LNCaP clone FGC (cell line): ENCODE measurements around the gene ASTN1.

ENCODE experiments used
- DNase-seq: peaks from one replicate; pipeline ENCODE4 v3.0.0-alpha.2; 2011; ENCODE audit warnings: low read depth
- H3K4me3 ChIP-seq: 2 replicates; pipeline ENCODE4 v1.5.1; 2011; ENCODE audit warnings: mild to moderate bottlenecking, low read depth, low read length, control low read depth
- TF ChIP-seq, protein P1 (sequence below): IDR thresholded peaks from 2 replicates; pipeline ENCODE4 v1.5.1; 2012; ENCODE audit warnings: mild to moderate bottlenecking; ENCODE audit not compliant: control insufficient read depth, insufficient read depth; ENCODE audit errors: extremely low read depth

ASTN1 gene

DNA sequence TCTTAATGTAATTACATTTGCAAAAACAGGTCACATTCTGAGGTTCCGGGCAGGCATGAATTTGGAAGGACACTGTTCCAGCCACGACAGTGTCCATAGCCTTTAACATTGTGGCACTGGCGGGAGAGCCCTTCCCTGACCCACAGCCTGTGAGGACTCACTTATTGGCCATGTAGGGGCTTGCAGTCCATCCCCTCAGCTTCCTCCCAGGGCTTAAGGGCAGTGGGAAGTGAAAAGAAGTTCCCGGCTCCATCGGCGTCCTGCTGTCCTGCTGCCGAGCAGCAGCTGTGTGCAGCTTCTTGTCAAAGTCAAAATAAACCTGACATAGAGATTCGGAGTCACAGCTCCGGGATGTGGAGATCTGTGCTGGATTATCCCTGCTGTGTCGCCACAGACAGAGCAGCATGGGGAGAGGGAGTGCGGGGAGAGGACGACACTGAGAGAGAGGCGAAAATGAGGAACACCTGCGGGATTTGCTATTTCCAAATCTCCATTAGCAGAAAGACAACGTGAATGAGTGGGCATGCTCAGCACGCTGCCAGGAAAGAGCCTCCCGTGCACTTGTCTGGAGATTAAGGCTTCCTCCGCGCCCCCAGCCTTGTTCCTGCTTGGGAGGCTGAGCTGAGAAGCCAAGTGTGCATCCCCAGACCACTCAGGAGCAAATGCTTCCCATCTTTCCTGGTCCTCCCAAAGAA lies 260.3 kb downstream of the ASTN1 start:
- TF ChIP-seq, protein P1, sequence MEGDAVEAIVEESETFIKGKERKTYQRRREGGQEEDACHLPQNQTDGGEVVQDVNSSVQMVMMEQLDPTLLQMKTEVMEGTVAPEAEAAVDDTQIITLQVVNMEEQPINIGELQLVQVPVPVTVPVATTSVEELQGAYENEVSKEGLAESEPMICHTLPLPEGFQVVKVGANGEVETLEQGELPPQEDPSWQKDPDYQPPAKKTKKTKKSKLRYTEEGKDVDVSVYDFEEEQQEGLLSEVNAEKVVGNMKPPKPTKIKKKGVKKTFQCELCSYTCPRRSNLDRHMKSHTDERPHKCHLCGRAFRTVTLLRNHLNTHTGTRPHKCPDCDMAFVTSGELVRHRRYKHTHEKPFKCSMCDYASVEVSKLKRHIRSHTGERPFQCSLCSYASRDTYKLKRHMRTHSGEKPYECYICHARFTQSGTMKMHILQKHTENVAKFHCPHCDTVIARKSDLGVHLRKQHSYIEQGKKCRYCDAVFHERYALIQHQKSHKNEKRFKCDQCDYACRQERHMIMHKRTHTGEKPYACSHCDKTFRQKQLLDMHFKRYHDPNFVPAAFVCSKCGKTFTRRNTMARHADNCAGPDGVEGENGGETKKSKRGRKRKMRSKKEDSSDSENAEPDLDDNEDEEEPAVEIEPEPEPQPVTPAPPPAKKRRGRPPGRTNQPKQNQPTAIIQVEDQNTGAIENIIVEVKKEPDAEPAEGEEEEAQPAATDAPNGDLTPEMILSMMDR, result no peak
- H3K4me3 ChIP-seq, result no peak overlapping the region
- DNase-seq, result no peak

DNA sequence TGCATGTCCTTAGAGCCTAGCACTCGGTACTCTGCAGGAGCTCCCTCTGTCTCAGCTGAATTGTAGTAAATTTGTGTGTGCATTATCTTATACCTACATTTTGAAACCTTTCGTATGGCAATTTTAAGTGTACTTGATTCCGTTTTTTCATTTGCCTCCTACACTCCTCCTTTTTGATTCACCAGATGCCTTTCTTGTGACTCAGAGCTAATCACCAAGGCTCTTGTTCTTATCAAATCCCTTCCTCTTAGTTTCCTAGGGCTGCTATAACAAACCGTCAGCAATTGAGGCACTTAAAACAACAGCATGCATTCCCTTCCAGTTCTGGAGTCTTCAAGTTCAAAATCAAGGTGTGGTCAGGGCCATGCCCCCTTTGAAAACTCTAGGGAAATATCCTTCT lies 261.0 kb downstream of the ASTN1 start:
- no peak for DNase-seq
- TF ChIP-seq, protein P1, result no peak
- H3K4me3 ChIP-seq, result no peak overlapping the region

DNA sequence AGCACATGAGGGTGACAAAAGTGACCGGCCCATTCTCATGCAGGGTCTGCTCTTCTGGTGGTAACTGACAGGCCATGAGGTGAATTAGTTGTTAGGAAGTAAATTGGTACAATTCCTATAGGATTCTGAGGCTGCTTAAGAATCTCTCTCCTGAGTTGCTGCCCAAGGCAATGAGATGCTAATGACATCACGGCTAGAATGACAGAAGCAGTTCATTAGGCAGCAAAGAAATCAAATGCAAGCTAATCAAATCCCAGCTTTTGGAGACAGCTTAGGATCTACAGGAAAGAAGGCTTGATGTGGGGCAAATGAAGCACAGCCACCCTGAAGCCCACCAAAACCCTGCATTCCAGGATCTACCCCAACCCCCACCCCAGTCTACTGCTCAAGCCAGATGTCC lies 265.2 kb downstream of the ASTN1 start:
- DNase-seq, result no peak
- TF ChIP-seq, protein P1, result no peak
- H3K4me3 ChIP-seq, result no peak overlapping the region

DNA sequence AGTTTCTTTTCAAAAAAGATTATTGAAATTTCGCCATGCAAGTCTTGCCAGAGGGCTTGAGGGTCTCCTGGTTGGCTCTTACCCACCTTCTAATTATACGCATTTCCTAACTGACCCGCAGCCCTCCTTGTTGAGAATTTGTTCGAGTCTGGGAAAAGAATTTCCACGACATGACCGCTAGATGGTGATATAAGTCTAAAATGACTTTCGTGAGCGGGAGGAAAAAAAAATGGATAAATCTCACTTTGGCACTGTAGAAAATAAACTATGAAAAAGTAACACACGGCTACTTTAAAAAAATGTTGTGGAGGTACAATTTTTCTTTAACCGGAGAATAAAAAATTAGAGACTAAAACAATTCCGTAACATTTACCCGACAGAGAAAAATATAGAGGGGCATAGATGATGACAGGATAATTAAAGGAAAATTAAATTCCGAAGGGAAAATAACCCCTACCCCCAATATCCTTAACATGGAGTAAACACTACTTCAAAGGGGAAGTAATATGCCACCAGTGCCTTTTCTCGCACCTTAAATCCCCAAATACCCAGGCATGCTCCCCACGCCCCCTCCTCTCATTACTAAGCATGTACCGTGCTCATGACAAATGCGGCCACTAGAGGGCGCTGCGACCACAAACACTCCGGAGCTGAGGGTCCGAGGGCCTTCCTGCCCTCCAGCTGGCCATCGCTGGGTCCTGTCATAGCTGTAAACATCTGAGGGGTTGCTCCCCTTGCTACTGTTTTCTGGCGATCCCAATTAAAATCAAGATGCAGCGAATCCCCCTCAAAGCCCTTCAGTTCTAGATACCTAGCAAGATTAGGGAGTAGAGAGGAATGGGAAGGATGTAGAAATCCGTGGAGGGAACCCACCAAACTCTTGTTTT lies 266.9 kb downstream of the ASTN1 start:
- peak; percentile 15 for DNase-seq
- no peak overlapping the region for H3K4me3 ChIP-seq
- TF ChIP-seq, protein P1, result peak; percentile 89

DNA sequence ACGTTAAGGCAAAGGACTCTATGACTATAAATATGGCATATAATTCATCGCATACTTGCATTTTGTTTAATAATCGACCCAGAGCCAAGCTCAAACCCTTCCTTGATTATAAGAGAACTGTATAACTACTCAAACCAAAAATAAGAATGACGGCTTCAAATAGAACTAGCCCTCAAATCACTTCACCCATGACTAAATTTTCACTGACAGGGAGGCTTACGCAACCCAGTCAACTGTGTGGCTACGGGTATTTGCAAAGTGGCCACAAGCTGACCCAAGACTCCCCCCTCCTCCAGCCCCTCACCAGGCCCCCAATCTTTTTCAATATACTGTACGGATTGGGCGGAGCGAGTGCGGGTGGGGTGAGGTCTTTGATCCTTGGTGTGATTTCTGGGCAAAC lies 268.3 kb downstream of the ASTN1 start:
- no peak overlapping the region for H3K4me3 ChIP-seq
- TF ChIP-seq, protein P1, result no peak
- no peak for DNase-seq

DNA sequence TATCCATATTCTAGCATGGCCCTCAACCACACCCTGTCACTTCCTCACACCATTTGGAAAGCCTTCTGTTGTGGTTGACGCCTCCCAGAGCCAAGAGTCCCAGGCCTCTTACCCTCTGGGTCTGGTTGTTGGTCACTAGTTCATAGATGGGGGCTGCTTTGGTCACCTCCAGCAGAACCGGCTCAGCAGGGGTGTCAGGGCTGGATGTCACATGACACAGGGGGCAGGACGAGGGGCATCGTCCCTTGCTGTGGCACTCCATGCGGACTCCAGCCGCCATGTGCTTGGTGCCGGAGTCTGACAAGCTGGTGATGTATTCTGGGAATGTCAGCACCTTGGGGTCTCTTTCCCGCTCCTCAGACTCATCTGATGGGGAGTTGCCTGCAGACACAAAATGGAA lies 270.1 kb downstream of the ASTN1 start:
- no peak overlapping the region for H3K4me3 ChIP-seq
- DNase-seq, result no peak
- TF ChIP-seq, protein P1, result no peak
